SIG-M5 treated with dmso at 0.1 percent for 504 hours (cell line): ENCODE results near the gene CDC42EP1.
"Not testable (repeated sequence)": the region's sequence is repeated elsewhere in the genome, so short reads cannot be mapped to it uniquely, and the experiment has no call there.

Source experiments
- DNase-seq: peaks from one replicate; lab custom pipeline; 2025; ENCODE audit not compliant: unreplicated experiment; lab: John Stamatoyannopoulos, UW

The CDC42EP1 gene, protein sequence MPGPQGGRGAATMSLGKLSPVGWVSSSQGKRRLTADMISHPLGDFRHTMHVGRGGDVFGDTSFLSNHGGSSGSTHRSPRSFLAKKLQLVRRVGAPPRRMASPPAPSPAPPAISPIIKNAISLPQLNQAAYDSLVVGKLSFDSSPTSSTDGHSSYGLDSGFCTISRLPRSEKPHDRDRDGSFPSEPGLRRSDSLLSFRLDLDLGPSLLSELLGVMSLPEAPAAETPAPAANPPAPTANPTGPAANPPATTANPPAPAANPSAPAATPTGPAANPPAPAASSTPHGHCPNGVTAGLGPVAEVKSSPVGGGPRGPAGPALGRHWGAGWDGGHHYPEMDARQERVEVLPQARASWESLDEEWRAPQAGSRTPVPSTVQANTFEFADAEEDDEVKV

GRCh38 chr22:37559901-37560607, at the start of gene CDC42EP1:
Gene CDC42EP1 (plus strand): TSS chr22:37560480. CDS start chr22:37566350, 5,870 bp downstream.
- no peak for DNase-seq

GRCh38 chr22:37511395-37512104, 48.7 kb upstream of the CDC42EP1 start:
- DNase-seq = no peak

GRCh38 chr22:37514526-37515051, 45.7 kb upstream of the CDC42EP1 start:
- DNase-seq = no peak

DNA sequence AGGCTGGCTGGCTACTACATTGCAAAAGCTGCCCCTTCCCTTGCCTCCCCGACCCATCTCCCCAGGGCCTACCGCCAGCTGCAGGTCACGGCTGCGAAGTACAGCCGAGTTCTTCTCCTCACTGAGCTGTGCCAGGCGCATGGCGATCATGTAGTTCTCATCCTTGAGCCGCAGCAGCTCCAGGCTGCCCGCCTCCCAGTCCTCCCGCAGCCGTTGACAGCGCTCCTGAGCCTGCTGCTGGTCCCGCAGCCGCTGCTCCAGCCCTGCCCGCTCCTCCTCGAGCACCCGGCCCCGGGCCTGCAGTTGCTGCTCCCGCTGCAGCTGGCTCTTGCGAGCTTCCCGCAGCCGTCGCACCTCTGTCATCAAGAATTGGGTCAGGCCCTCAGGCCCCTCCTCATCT, 44.4 kb upstream of the CDC42EP1 start:
- no peak for DNase-seq

DNA sequence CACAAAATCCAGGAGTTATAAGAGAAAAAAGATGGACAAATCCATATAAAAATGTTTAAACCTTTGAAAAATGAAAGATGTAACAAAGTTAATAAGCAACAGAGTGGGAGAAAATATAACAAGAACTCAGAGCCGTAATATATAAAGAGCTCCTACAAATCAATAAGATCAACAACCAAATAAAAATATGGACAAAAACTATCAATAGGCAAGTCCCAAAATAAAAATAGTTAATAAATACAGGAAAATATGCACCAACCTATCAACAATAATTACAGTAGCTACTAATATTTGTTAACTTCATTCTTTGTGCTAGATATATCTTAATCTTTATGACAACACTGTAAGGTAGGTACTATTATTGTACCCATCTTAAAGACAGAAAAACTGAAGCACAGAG, 43.8 kb upstream of the CDC42EP1 start:
- no peak for DNase-seq

- DNase-seq = no peak
Measured at GRCh38 chr22:37517826-37518450, 42.3 kb upstream of the CDC42EP1 start.

DNA sequence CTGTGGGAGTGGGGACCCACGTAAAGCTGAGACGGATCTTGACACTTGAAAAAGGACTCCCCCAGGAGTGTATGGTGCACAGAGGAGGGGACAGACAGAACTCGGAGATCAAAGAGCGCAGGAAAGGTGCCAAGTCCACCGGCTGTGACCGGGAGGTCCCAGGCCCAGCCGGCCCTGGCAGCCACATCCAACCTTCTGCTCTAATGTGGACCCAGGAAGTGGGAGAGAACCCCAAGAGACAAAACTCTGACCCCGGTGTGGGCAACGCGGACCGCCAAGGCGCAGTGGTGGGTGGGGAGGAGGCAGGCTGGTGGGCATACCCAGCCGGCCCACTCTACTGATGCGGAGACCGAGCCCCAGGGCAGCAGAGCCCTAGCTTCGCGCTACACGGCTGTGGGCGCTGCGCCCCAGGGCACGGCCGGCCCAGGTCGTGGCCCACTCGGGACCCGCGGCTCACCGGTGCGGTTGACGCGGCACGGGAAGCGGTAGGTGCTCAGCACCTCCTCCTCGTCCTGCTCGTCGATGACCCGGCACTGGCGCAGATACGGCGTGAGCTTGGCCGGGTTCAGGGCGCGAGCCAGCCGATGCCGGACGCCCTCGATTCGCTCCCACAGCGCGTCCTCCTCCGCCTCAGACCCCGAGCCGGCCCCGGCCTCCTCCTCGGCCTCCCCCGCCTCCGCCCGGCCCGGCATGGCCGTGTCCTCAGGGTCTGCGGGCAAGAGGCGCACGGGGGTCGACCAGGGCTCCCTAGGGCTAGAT, 41.6 kb upstream of the CDC42EP1 start:
- no peak for DNase-seq

DNA sequence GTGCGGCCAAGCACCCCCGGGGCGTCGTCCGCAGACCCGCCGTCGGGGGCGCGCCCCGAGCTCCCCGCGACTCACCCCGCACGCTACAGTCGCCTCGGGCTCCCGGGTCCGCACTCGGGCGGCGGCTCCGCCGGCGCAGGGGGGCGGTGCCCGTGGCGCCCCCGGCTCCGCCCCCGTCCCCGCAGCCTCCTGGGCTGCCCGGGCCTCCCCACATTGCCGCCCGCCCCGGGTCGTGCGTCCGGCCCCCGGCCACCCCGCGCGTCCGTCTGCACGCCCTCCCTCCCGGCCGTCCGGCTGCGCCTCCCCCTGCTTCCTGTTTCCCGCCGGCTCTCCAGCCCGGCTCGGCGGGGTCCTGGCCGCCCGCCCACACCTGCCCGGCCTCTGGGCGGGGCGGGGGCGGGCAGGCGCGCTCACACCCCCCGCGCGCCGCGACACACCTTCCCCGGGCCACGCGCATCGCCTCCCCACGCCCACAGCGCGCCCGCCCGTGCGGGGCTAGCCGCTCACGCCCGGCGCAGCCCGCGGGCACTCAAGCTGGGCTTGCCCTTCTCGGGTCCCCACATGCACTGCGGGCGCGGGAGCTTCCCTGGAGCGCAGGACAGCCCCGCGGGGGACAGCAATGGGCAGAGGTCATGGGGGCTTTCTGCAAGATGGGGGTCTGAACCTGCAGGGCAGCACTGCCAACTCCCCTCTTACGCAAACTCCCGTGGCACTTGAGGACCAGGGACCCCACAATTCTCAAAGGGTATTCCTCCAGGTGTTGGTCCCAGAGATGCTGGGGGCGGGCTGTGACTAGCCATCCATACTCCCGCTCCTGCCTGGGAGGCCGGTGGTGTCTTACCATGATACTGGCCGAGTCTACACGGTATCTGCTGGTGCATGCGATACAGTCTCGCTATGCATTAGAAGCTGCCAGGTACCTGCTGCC, 40.7 kb upstream of the CDC42EP1 start, which contains the start of gene CARD10:
Gene CARD10, minus strand, starts transcription at position 148 of the 928 bp plus-strand sequence. CDS start 215 bp downstream, outside the sequence.
- no peak for DNase-seq

DNA sequence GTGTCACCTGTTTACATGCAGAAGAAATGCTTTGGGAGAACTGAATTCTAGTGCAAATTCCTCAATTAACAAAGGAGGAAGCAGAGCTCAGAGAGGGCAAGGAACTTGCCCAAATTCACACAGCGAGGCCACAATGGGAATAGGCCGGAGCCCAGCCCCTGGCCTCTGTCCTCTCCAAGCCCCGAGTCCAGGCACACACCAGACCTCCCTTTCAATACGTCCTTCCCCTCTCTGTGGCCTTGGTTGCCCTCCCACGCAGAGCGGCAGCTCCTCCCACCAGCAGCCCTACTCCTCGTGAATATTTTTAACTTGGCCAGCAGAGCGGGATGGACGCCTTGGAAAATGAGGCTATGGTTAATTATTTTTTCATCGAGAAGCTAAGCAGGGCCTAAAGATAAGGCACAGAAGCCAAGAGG, 39.5 kb upstream of the CDC42EP1 start:
- DNase-seq = no peak

GRCh38 chr22:37521236-37521739, 39.0 kb upstream of the CDC42EP1 start:
- DNase-seq = no peak

- no peak for DNase-seq
Measured at GRCh38 chr22:37522482-37522881, 37.8 kb upstream of the CDC42EP1 start.

DNA sequence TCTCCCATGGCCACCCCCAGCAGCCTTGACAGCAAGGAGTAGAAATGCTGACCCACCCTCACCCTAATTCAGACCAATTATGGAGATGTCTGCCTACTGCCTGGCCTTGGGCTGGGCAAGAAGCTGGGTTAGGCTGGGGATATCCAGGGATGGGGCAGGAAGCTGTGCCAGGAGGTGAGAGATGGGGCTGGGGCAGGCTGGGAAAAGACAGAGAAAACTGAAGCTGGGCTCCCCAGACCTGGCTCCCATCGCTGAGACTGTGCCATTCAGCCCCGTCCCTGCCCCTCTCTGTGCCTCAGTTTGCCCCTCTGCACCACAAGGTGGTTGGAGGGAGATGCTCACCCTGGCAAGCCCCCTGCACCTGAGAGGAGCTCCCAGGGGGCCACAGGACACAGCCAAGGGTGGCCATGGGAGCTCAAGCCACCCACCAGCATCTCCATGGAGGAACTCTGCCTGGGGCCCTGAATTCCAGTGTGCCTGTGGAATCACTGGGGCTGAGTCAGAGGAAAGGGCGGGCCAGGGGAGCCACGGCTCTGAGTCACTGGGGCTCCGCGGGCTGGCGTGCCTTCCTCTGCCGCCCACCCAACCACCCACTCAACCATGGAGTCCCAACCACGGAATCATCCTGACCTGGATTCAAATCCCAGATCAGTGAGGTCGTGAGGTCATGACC, 35.1 kb upstream of the CDC42EP1 start:
- DNase-seq = no peak

DNA sequence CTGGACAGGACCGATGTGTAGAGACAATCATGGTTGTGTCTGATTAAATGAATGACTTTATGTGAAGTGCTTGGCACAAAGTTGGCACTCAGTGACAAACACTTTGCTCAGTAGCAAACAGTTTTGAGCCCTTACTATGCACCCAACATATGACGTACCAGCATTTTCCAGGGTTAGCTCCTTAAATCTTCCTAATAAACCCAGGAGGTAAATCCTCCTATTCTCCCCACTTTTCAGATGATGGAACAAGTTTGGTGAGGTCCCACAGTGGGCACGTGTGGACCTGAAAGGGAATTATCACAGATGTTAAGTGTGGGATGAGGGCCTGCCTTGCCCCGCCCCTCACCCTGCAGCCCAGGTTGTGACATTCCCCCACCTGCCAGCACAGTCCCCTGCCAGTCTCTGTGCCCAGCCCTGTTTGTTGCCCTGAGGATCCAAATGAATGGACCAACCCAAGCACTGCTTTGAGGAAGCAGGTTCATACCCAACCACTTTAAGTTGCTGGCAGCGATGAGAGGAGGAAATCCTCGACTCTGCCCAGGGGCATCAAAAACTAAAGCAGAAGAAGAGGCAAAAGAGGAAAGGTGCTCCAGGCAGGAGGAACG, 34.4 kb upstream of the CDC42EP1 start:
- DNase-seq = no peak

- no peak for DNase-seq
Measured at GRCh38 chr22:37526376-37526775, 33.9 kb upstream of the CDC42EP1 start.

- DNase-seq = not testable (repeated sequence)
Measured at GRCh38 chr22:37527081-37527752, 33.1 kb upstream of the CDC42EP1 start.

- not testable (repeated sequence) for DNase-seq
Measured at GRCh38 chr22:37527952-37528351, 32.3 kb upstream of the CDC42EP1 start.

GRCh38 chr22:37529652-37530345, 30.5 kb upstream of the CDC42EP1 start:
- no peak for DNase-seq
